ENCODE results near the gene ZNF560. TPM values are rescaled to one million over a fixed set of nuclear protein-coding genes. Genes with fewer than 3 reads are reported as not detected.

Gene ZNF560
- total RNA-seq, 1 experiment from 2014 or later, result 2.7 TPM

GRCh38 chr19:9538183-9539058 is 40.0 kb upstream of the ZNF560 start, which contains the start of gene ZNF426:
TSS of gene ZNF426 (minus strand) at chr19:9538645. CDS start at chr19:9536232, 2,413 bp downstream.
- H4K20me1 ChIP-seq (ENCODE audit: insufficient read depth), result no peaks in the 10 kb centered on the region
- ChIA-PET POLR2A (ENCODE audit: unreplicated experiment) (no interaction called here), CTCF (no interaction called here)
- no peaks in the 10 kb centered on the region for H3F3A ChIP-seq (ENCODE audit: insufficient read depth, low read depth)
- DNase-seq, result peak; percentile 80 to 81
- H3K27ac ChIP-seq, result peak within 1 kb of the TSS; percentile 91
- H3K4me3 ChIP-seq, result peak within 1 kb of the TSS; percentile 90
- no peaks in the 10 kb centered on the region for H3K9me2 ChIP-seq (ENCODE audit: insufficient read depth)
- BruUV-seq (replicated peaks), result no TSS peak
- peak within 1 kb of the TSS; percentile 89 for H3K4me2 ChIP-seq
- peak within 1 kb of the TSS; percentile 96 for H2AFZ ChIP-seq
- H3K36me3 ChIP-seq (ENCODE audit: low read depth), result peaks cover 38% of the 10 kb centered on the region
- TF ChIP-seq CTCF (conservative IDR thresholded peaks at IDR 0.05) (no peak), EZH2 (IDR thresholded peaks at IDR 0.05; ENCODE audit: low read depth) (no peak)
- H3K79me2 ChIP-seq (ENCODE audit: low read depth), result peaks cover 25% of the 10 kb centered on the region
- intact Hi-C loops (cut with micrococcal nuclease; ENCODE audit: unreplicated experiment), result no loop called here
- 0 out of 2 replicates have a peak, but pooled peaks cover 3% of the 10 kb centered on the region for H3K27me3 ChIP-seq (ENCODE audit: insufficient read depth, low read depth)
- H3K9me3 ChIP-seq (ENCODE audit: insufficient read depth, low read depth), result peaks cover 50% of the 10 kb centered on the region
- H3K4me1 ChIP-seq (replicated peaks; ENCODE audit: insufficient read depth), result peaks cover 10% of the 10 kb centered on the region; the same call in 1 of the 2 replicates

GRCh38 chr19:9535934-9536333 is 37.5 kb upstream of the ZNF560 start:
- intact Hi-C loops (cut with micrococcal nuclease; ENCODE audit: unreplicated experiment), result no loop called here
- DNase-seq, result no peak

GRCh38 chr19:9531933-9532332 is 33.5 kb upstream of the ZNF560 start:
- no peak for DNase-seq

More at GRCh38 chr19:9535934-9536333, 37.5 kb upstream of the ZNF560 start:
- no peak overlapping the region for H2AFZ ChIP-seq
- H3K27me3 ChIP-seq (ENCODE audit: insufficient read depth, low read depth), result no peaks in the 10 kb centered on the region
- H4K20me1 ChIP-seq (ENCODE audit: insufficient read depth), result no peaks in the 10 kb centered on the region
- no peaks in the 10 kb centered on the region; the same call in 1 of the 2 replicates for H3F3A ChIP-seq (ENCODE audit: insufficient read depth, low read depth)
- no peaks in the 10 kb centered on the region for H3K9me2 ChIP-seq (ENCODE audit: insufficient read depth)
- H3K4me3 ChIP-seq, result no peak overlapping the region; the same call in 1 of the 2 replicates
- H3K4me1 ChIP-seq (replicated peaks; ENCODE audit: insufficient read depth), result peaks cover 10% of the 10 kb centered on the region; the same call in 1 of the 2 replicates
- no TSS peak for BruUV-seq (replicated peaks)
- H3K27ac ChIP-seq, result no peak overlapping the region
- peaks cover 25% of the 10 kb centered on the region for H3K79me2 ChIP-seq (ENCODE audit: low read depth)
- peaks cover 74% of the 10 kb centered on the region for H3K9me3 ChIP-seq (ENCODE audit: insufficient read depth, low read depth)
- TF ChIP-seq CTCF (conservative IDR thresholded peaks at IDR 0.05), result no peak
- TF ChIP-seq EZH2 (IDR thresholded peaks at IDR 0.05; ENCODE audit: low read depth), result no peak
- CTCF ChIA-PET, result interaction anchor here (0.7 kb wide), 1 partner anchor 140 kb away, joined by 3 read pairs; no protein-coding TSS in a partner anchor
- no peak overlapping the region for H3K4me2 ChIP-seq
- peaks cover 63% of the 10 kb centered on the region for H3K36me3 ChIP-seq (ENCODE audit: low read depth)
- POLR2A ChIA-PET (ENCODE audit: unreplicated experiment), result no interaction called here

More at GRCh38 chr19:9531933-9532332, 33.5 kb upstream of the ZNF560 start:
- POLR2A ChIA-PET (ENCODE audit: unreplicated experiment), result no interaction called here
- Histone ChIP-seq H3K9me2 (ENCODE audit: insufficient read depth) (no peaks in the 10 kb centered on the region), H2AFZ (no peak overlapping the region), H3K4me3 (no peak overlapping the region), H3K4me1 (replicated peaks; ENCODE audit: insufficient read depth) (no peaks in the 10 kb centered on the region; the same call in 1 of the 2 replicates), H3K27ac (no peak overlapping the region), H3K27me3 (ENCODE audit: insufficient read depth, low read depth) (no peaks in the 10 kb centered on the region), H3K9me3 (ENCODE audit: insufficient read depth, low read depth) (peaks cover 96% of the 10 kb centered on the region), H4K20me1 (ENCODE audit: insufficient read depth) (no peaks in the 10 kb centered on the region), H3F3A (ENCODE audit: insufficient read depth, low read depth) (peaks cover 26% of the 10 kb centered on the region), H3K4me2 (no peak overlapping the region), H3K79me2 (ENCODE audit: low read depth) (peaks cover 10% of the 10 kb centered on the region), H3K36me3 (ENCODE audit: low read depth) (peaks cover 99% of the 10 kb centered on the region)
- no peak for TF ChIP-seq EZH2 (IDR thresholded peaks at IDR 0.05; ENCODE audit: low read depth)
- TF ChIP-seq CTCF (conservative IDR thresholded peaks at IDR 0.05), result no peak
- no TSS peak for BruUV-seq (replicated peaks)
- CTCF ChIA-PET, result no interaction called here
- intact Hi-C loops (cut with micrococcal nuclease; ENCODE audit: unreplicated experiment), result no loop called here

All from PC-9 (cell line).